Measurements from ENCODE around the gene BBOX1. TPM values are rescaled to one million over a fixed set of nuclear protein-coding genes. Genes with fewer than 3 reads are reported as not detected.
"Not testable (repeated sequence)": the region's sequence is repeated elsewhere in the genome, so short reads cannot be mapped to it uniquely, and the experiment has no call there.

BBOX1 gene
- total RNA-seq, 1 donor from 2014 or later = 26.2 TPM

- DNase-seq (ENCODE audit: low spot score) = no peak
Measured at GRCh38 chr11:27124514-27125264, 84.1 kb downstream of the BBOX1 start.

- no peak for DNase-seq (ENCODE audit: low spot score)
Measured at GRCh38 chr11:27129686-27130085, 89.1 kb downstream of the BBOX1 start.

- no peak for DNase-seq (ENCODE audit: low spot score)
Measured at GRCh38 chr11:27130806-27131205, 90.2 kb downstream of the BBOX1 start.

GRCh38 chr11:27135924-27136329 lies 95.3 kb downstream of the BBOX1 start:
- DNase-seq (ENCODE audit: low spot score) = not testable (repeated sequence)

GRCh38 chr11:27138716-27139115 lies 98.1 kb downstream of the BBOX1 start:
- DNase-seq (ENCODE audit: low spot score) = no peak

GRCh38 chr11:27139742-27140367 lies 99.2 kb downstream of the BBOX1 start:
- DNase-seq (ENCODE audit: low spot score) = no peak

- no peak for DNase-seq (ENCODE audit: low spot score)
Measured at GRCh38 chr11:27141576-27141975, 101.0 kb downstream of the BBOX1 start.

GRCh38 chr11:27147916-27148315 lies 107.3 kb downstream of the BBOX1 start:
- no peak for DNase-seq (ENCODE audit: low spot score)

GRCh38 chr11:27148506-27148905 lies 107.9 kb downstream of the BBOX1 start:
- DNase-seq (ENCODE audit: low spot score) = no peak

- no peak for DNase-seq (ENCODE audit: low spot score)
Measured at GRCh38 chr11:27150098-27150497, 109.5 kb downstream of the BBOX1 start.

GRCh38 chr11:27153136-27153535 lies 112.5 kb downstream of the BBOX1 start:
- no peak for DNase-seq (ENCODE audit: low spot score)

GRCh38 chr11:27158456-27159334 lies 118.1 kb downstream of the BBOX1 start:
- peak; percentile 54 for DNase-seq (ENCODE audit: low spot score)

GRCh38 chr11:27159335-27159679 lies 118.7 kb downstream of the BBOX1 start:
- no peak for DNase-seq (ENCODE audit: low spot score)

- no peak for DNase-seq (ENCODE audit: low spot score)
Measured at GRCh38 chr11:27161071-27161470, 120.5 kb downstream of the BBOX1 start.

GRCh38 chr11:27162237-27162636 lies 121.6 kb downstream of the BBOX1 start:
- no peak for DNase-seq (ENCODE audit: low spot score)

GRCh38 chr11:27166130-27166529 lies 125.5 kb downstream of the BBOX1 start:
- DNase-seq (ENCODE audit: low spot score) = no peak

- no peak for DNase-seq (ENCODE audit: low spot score)
Measured at GRCh38 chr11:27171376-27171958, 130.9 kb downstream of the BBOX1 start.

GRCh38 chr11:27173545-27173944 lies 132.9 kb downstream of the BBOX1 start:
- no peak for DNase-seq (ENCODE audit: low spot score)

GRCh38 chr11:27174021-27174420 lies 133.4 kb downstream of the BBOX1 start:
- DNase-seq (ENCODE audit: low spot score) = no peak

GRCh38 chr11:27174672-27175210 lies 134.1 kb downstream of the BBOX1 start:
- DNase-seq (ENCODE audit: low spot score) = no peak

GRCh38 chr11:27175562-27175961 lies 134.9 kb downstream of the BBOX1 start:
- DNase-seq (ENCODE audit: low spot score) = not testable (repeated sequence)

Data from mucosa of gallbladder (tissue), 1 donor.